Activated CD8-positive, alpha-beta memory T cell treated with anti-CD3 and anti-CD28 coated beads, Interleukin-2, amount 10 ng/mL, durations not matched to agents 7 days and 5 days (primary cell): ENCODE data around the gene SPECC1. TPM values are rescaled to one million over a fixed set of nuclear protein-coding genes. Genes with fewer than 3 reads are reported as not detected.
"Not testable (repeated sequence)": the region's sequence is repeated elsewhere in the genome, so short reads cannot be mapped to it uniquely, and the experiment has no call there.

Experiments
- ATAC-seq: fragments of 150-1000 bp; cut with Tn5 transposase; one replicate; pipeline ENCODE4 v1.10.0; 2021; ENCODE audit warnings: moderate library complexity
- CTCF ChIA-PET: fragments of 350-600 bp; sonication (Branson Sonifier 250); formaldehyde crosslinking; loops from one replicate; lab custom pipeline; 2021; ENCODE audit warnings: antibody characterized with exemption; lab: Charles Lee
- DNase-seq: peaks from one replicate; pipeline ENCODE4 v3.0.0-alpha.2; 2020
- H3K27ac Mint-ChIP-seq: one replicate; pipeline ENCODE4 v1.8.0; 2021; ENCODE audit warnings: mild to moderate bottlenecking, mixed read lengths
- H3K27me3 Mint-ChIP-seq: one replicate; pipeline ENCODE4 v1.8.0; 2021; ENCODE audit warnings: mixed read lengths
- H3K36me3 Mint-ChIP-seq: one replicate; pipeline ENCODE4 v1.8.0; 2021; ENCODE audit warnings: mild to moderate bottlenecking, mixed read lengths
- H3K4me1 Mint-ChIP-seq: one replicate; pipeline ENCODE4 v1.8.0; 2021; ENCODE audit warnings: mixed read lengths
- H3K4me3 Mint-ChIP-seq: one replicate; pipeline ENCODE4 v1.8.0; 2021; ENCODE audit warnings: mild to moderate bottlenecking, moderate library complexity, mixed read lengths
- H3K9me3 Mint-ChIP-seq: one replicate; pipeline ENCODE4 v1.8.0; 2022; ENCODE audit warnings: low read depth, mixed read lengths
- total RNA-seq, 2 experiments: library from RNA; stranded (reverse); gene quantifications; one replicate each; pipeline ENCODE4 v1.2.3, GENCODE V29; 2021

Gene SPECC1
- total RNA-seq, 2 experiments from 2014 or later: 11.4 to 17.6 TPM

- ATAC-seq (no peak), DNase-seq (no peak)
- H3K36me3 Mint-ChIP-seq: no peaks in the 10 kb centered on the region
- H3K27me3 Mint-ChIP-seq: no peaks in the 10 kb centered on the region
- no peaks in the 10 kb centered on the region for H3K9me3 Mint-ChIP-seq
- no peak overlapping the region for H3K4me3 Mint-ChIP-seq
- H3K27ac Mint-ChIP-seq: no peak overlapping the region
- H3K4me1 Mint-ChIP-seq: peaks cover 8% of the 10 kb centered on the region
- CTCF ChIA-PET: interaction anchor here (1.3 to 3.8 kb wide), 10 partner anchors 19 to 233 kb away, joined by 3 to 45 read pairs (median 10); no protein-coding TSS in a partner anchor
Measured at GRCh38 chr17:20225162-20226115, 216.3 kb downstream of the SPECC1 start.

GRCh38 chr17:20226814-20227482 is 217.8 kb downstream of the SPECC1 start:
- peak; percentile 97 for ATAC-seq
- Mint-ChIP-seq H3K36me3 (no peaks in the 10 kb centered on the region), H3K9me3 (no peaks in the 10 kb centered on the region), H3K4me3 (no peak overlapping the region), H3K27ac (no peak overlapping the region), H3K27me3 (no peaks in the 10 kb centered on the region), H3K4me1 (peaks cover 8% of the 10 kb centered on the region)
- DNase-seq: peak; percentile 83
- CTCF ChIA-PET: interaction anchor here (0.7 to 3.8 kb wide), 21 partner anchors 9 to 249 kb away, joined by 3 to 45 read pairs (median 4); partner anchors contain the start of gene AKAP10

- ATAC-seq, H3K27ac Mint-ChIP-seq, DNase-seq, H3K36me3 Mint-ChIP-seq, H3K27me3 Mint-ChIP-seq, H3K4me3 Mint-ChIP-seq, H3K4me1 Mint-ChIP-seq, H3K9me3 Mint-ChIP-seq: not testable (repeated sequence)
- CTCF ChIA-PET: interaction anchor here (0.9 to 3.8 kb wide), 14 partner anchors 8 to 235 kb away, joined by 3 to 45 read pairs (median 4); no protein-coding TSS in a partner anchor
Measured at GRCh38 chr17:20227720-20228370, 218.7 kb downstream of the SPECC1 start.

GRCh38 chr17:20228410-20228809 is 219.3 kb downstream of the SPECC1 start:
- CTCF ChIA-PET: interaction anchor here (1.1 to 3.8 kb wide), 3 partner anchors 90 to 107 kb away, joined by 3 to 45 read pairs (median 16); no protein-coding TSS in a partner anchor
- ATAC-seq: no peak
- Mint-ChIP-seq H3K36me3 (peaks cover 2% of the 10 kb centered on the region), H3K27me3 (no peaks in the 10 kb centered on the region), H3K4me3 (no peak overlapping the region), H3K4me1 (peaks cover 11% of the 10 kb centered on the region), H3K9me3 (no peaks in the 10 kb centered on the region), H3K27ac (no peak overlapping the region)
- DNase-seq: no peak

GRCh38 chr17:20228860-20229259 is 219.7 kb downstream of the SPECC1 start:
- peaks cover 15% of the 10 kb centered on the region for H3K4me1 Mint-ChIP-seq
- peaks cover 2% of the 10 kb centered on the region for H3K36me3 Mint-ChIP-seq
- H3K27me3 Mint-ChIP-seq: no peaks in the 10 kb centered on the region
- DNase-seq (no peak), ATAC-seq (no peak)
- no peak overlapping the region for H3K27ac Mint-ChIP-seq
- H3K9me3 Mint-ChIP-seq: no peaks in the 10 kb centered on the region
- no peak overlapping the region for H3K4me3 Mint-ChIP-seq
- CTCF ChIA-PET: interaction anchor here (1.1 to 3.8 kb wide), 2 partner anchors 89 to 92 kb away, joined by 3 to 45 read pairs; no protein-coding TSS in a partner anchor

- DNase-seq: no peak
- no peak overlapping the region for H3K4me3 Mint-ChIP-seq
Measured at GRCh38 chr17:20230924-20231323, 221.8 kb downstream of the SPECC1 start.

GRCh38 chr17:20232611-20233010 is 223.5 kb downstream of the SPECC1 start:
- peak overlapping the region; percentile 10 for H3K27ac Mint-ChIP-seq
- peaks cover 10% of the 10 kb centered on the region for H3K36me3 Mint-ChIP-seq
- H3K27me3 Mint-ChIP-seq: no peaks in the 10 kb centered on the region
- H3K4me1 Mint-ChIP-seq: peaks cover 31% of the 10 kb centered on the region
- H3K9me3 Mint-ChIP-seq: no peaks in the 10 kb centered on the region
- CTCF ChIA-PET: interaction anchor here (1.1 to 1.5 kb wide), 3 partner anchors 44 to 240 kb away, joined by 4 to 5 read pairs (median 4); no protein-coding TSS in a partner anchor
- H3K4me3 Mint-ChIP-seq: no peak overlapping the region
- DNase-seq: no peak
- ATAC-seq: no peak

More at GRCh38 chr17:20230924-20231323, 221.8 kb downstream of the SPECC1 start:
- ATAC-seq: no peak
- Mint-ChIP-seq H3K27ac (no peak overlapping the region), H3K27me3 (no peaks in the 10 kb centered on the region), H3K36me3 (peaks cover 8% of the 10 kb centered on the region), H3K4me1 (peaks cover 35% of the 10 kb centered on the region), H3K9me3 (no peaks in the 10 kb centered on the region)
- CTCF ChIA-PET: no interaction called here

- Mint-ChIP-seq H3K27me3 (no peaks in the 10 kb centered on the region), H3K4me3 (peak overlapping the region; percentile 37), H3K27ac (peak overlapping the region; percentile 96), H3K9me3 (no peaks in the 10 kb centered on the region), H3K4me1 (peaks cover 27% of the 10 kb centered on the region), H3K36me3 (peaks cover 13% of the 10 kb centered on the region)
- peak; percentile 89 for DNase-seq
- CTCF ChIA-PET: interaction anchor here (0.6 to 1.5 kb wide), 2 partner anchors 41 to 229 kb away, joined by 3 read pairs; no protein-coding TSS in a partner anchor
- peak; percentile 99 for ATAC-seq
Measured at GRCh38 chr17:20234276-20234675, 225.1 kb downstream of the SPECC1 start.

GRCh38 chr17:20235747-20236146 is 226.6 kb downstream of the SPECC1 start:
- peaks cover 27% of the 10 kb centered on the region for H3K4me1 Mint-ChIP-seq

GRCh38 chr17:20236578-20237227 is 227.5 kb downstream of the SPECC1 start:
- no peaks in the 10 kb centered on the region for H3K9me3 Mint-ChIP-seq
- H3K27ac Mint-ChIP-seq: no peak overlapping the region
- DNase-seq: no peak
- H3K36me3 Mint-ChIP-seq: peaks cover 13% of the 10 kb centered on the region
- H3K4me1 Mint-ChIP-seq: peaks cover 27% of the 10 kb centered on the region
- ATAC-seq: no peak
- CTCF ChIA-PET: interaction anchor here (0.6 to 1.4 kb wide), 5 partner anchors 10 to 536 kb away, joined by 3 to 4 read pairs (median 4); no protein-coding TSS in a partner anchor
- H3K4me3 Mint-ChIP-seq: no peak overlapping the region
- H3K27me3 Mint-ChIP-seq: no peaks in the 10 kb centered on the region

More at GRCh38 chr17:20235747-20236146, 226.6 kb downstream of the SPECC1 start:
- DNase-seq: no peak
- Mint-ChIP-seq H3K4me3 (no peak overlapping the region), H3K9me3 (no peaks in the 10 kb centered on the region), H3K36me3 (peaks cover 13% of the 10 kb centered on the region), H3K27ac (peak overlapping the region; percentile 96), H3K27me3 (no peaks in the 10 kb centered on the region)
- ATAC-seq: no peak
- CTCF ChIA-PET: interaction anchor here (0.9 to 1.5 kb wide), 2 partner anchors 9 to 40 kb away, joined by 3 read pairs; no protein-coding TSS in a partner anchor

- CTCF ChIA-PET: not testable (repeated sequence)
Measured at GRCh38 chr17:20239776-20240175, 230.6 kb downstream of the SPECC1 start.

GRCh38 chr17:20241855-20242254 is 232.7 kb downstream of the SPECC1 start:
- ATAC-seq: no peak
- peaks cover 5% of the 10 kb centered on the region for H3K36me3 Mint-ChIP-seq
- H3K9me3 Mint-ChIP-seq: no peaks in the 10 kb centered on the region

More at GRCh38 chr17:20239776-20240175, 230.6 kb downstream of the SPECC1 start:
- peaks cover 11% of the 10 kb centered on the region for H3K4me1 Mint-ChIP-seq
- H3K9me3 Mint-ChIP-seq, H3K4me3 Mint-ChIP-seq, H3K27me3 Mint-ChIP-seq, DNase-seq, ATAC-seq, H3K27ac Mint-ChIP-seq, H3K36me3 Mint-ChIP-seq: not testable (repeated sequence)

More at GRCh38 chr17:20241855-20242254, 232.7 kb downstream of the SPECC1 start:
- DNase-seq: no peak
- Mint-ChIP-seq H3K4me1 (no peaks in the 10 kb centered on the region), H3K27ac (no peak overlapping the region), H3K27me3 (no peaks in the 10 kb centered on the region), H3K4me3 (no peak overlapping the region)
- CTCF ChIA-PET: no interaction called here
